Measurements from ENCODE around the gene NSMF.

The NSMF gene, protein sequence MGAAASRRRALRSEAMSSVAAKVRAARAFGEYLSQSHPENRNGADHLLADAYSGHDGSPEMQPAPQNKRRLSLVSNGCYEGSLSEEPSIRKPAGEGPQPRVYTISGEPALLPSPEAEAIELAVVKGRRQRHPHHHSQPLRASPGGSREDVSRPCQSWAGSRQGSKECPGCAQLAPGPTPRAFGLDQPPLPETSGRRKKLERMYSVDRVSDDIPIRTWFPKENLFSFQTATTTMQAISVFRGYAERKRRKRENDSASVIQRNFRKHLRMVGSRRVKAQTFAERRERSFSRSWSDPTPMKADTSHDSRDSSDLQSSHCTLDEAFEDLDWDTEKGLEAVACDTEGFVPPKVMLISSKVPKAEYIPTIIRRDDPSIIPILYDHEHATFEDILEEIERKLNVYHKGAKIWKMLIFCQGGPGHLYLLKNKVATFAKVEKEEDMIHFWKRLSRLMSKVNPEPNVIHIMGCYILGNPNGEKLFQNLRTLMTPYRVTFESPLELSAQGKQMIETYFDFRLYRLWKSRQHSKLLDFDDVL

DNA sequence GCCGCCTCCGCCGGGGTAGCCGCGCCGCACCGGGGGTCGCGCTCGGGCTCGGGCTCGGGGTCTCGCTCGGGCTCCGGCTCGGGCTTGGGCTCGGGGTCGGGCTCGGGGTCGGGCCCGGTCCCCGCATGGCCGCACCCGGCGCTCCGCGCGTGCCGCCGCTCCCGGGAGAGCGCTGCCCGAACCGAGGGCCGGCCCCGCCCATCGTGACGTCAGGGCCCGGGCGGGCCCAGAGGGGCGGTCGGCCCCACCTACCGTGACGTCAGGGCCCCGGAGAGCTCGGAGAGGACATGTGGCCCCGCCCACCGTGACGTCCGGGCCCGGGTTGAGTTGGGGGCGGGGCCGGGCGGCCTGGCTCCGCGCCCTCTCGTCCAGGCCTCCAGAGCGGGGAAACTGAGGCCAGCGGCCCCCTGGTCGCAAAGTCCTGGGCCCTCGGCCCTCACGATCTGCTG is at the start of gene NSMF:
TSS of gene NSMF (minus strand) at position 183 of the 449 bp plus-strand sequence. CDS start 232 bp downstream, outside the sequence.
- DNase-seq = peak; percentile 93 to 97

DNA sequence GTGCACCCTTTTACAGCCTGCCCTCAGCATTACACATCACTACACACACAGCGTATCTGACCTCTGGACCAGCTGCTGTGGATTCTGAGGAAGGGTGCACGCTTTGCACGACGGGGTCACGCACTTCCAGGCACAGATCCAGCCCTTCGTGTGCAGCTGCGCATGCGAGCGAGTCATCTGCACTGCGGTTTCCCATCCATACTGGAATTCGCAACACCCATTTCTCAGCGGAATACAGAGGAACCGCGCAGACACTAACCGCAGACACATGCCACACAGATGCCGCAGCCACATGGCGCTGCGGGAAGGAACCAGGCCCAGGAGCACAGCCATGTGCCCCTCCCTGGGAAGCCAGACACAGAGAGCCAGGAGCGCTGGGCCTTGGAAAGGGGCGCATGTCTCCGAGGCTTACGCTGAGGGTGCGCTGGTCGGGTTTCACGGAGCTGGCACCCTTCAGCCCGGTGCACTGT is 47.6 kb upstream of the NSMF start:
- no peak for DNase-seq

DNA sequence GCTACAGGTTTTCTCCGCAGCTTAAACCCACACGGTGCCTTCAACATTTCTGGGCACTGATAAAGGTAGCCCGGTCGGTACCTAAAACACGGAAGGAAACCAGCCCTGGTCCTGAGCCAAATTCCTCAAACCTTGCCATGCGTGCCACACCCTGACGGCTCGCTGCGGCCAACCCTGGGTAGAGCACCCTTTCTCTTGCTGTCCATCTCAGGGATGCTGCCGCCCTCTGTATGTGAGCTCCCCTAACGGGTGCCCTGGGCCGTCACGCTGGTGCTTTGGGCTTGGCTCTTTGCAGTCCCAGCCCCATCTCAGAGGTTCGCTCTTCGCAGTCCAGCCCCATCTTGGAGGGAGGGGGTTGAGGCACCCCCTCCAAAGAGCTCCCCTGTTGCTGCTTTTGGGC is 47.1 kb upstream of the NSMF start:
- no peak for DNase-seq

- no peak for DNase-seq
These were observed 46.4 kb upstream of the NSMF start for GRCh38 chr9:137505421-137506140.

DNA sequence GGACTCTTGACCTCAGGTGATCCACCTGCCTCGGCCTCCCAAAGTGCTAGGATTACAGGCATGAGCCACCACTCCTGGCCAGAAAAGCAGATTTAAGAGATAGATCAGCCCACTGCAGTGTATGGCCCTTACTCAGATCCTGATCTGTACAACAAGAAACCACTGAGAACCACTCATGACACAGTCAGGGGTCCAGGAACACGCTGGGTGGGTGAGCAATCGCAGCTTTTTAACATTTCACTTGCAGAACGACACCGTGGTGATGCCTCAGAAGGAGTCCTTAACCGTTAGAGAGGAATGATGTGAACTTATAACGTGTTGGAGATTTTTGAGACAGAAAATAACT is 45.3 kb upstream of the NSMF start:
- DNase-seq = no peak

GRCh38 chr9:137502008-137502911 is 43.1 kb upstream of the NSMF start:
- DNase-seq = no peak

GRCh38 chr9:137501457-137501856 is 42.3 kb upstream of the NSMF start:
- no peak for DNase-seq

- no peak for DNase-seq
These were observed 41.7 kb upstream of the NSMF start for GRCh38 chr9:137500666-137501397.

GRCh38 chr9:137499858-137500661 is 40.9 kb upstream of the NSMF start:
- DNase-seq = no peak

DNA sequence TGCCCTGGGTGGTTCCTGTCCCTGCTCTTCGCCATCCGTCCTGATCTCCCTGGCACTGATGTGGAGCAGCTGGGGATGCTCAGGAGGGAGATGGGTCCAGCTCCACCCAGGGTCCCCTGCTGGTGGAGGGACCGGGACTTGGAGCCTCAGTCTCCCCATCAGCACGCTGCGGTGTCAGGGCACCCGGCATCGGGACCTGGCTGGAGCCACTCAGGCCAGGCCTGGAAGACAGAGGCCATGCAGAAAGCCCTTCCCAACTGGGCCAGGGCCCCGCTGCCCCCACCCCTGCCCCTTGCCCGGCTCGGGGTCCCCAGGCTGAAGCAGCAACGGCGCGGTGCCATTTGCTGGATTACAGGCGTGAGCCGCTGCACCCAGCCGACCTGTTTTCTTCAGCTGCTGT is 40.3 kb upstream of the NSMF start:
- no peak for DNase-seq

DNA sequence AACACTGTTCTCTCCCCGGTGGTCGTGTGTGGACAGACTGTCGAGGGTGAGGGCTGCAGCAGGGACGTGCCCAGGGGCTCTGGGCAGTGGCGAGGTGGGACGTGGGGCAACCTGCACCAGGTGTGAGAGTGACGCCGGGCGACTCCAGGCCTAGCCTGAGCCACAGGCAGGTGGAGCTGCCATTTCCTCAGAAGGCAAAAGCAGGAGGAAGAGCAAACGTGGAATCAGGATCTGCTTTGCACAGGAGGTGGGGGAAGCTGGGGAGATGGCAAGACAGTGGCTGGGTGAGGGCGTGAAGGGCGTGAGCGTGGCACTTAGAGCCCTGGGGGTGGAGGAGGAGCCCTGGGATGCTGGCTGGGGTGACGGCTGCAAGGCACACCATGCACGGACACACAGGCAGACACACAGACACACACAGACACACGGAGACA is 39.6 kb upstream of the NSMF start:
- DNase-seq = no peak

GRCh38 chr9:137497921-137498719 is 39.0 kb upstream of the NSMF start:
- no peak for DNase-seq

DNA sequence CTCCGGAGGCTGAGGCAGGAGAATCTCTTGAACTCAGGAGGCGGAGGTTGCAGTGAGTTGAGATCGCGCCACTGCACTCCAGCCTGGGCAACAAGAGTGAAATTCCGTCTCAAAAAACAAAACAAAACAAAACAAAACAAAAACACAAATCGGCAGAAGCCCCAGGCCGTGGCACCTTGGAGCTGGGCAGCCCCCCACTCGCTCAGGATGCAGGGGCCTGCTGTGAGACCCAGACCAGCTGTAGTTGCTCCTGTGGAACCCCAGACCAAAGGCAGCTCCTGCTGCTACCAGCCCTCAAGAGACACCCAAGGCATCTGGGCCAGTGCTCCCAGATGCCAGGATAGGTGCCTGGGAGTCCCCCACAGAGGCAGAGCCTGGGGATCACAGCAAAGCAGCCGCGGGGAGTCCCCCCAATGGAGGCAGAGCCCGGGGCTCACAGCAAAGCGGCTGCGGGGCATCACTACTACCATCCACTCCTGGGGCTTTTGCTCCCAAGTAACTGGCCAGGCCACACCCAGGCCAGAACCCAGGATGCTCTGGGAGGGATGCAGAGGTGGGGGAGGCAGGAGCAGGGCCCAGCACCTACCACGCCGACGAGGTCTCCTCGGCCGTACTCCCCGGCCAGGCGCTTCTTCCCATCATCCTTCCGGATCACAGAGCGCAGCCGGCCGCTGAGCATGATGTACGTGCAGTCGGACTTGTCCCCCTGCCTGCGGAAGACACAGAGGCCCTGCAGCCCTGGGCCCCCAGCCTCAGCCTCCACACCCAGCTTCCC is 37.7 kb upstream of the NSMF start:
- DNase-seq = no peak

GRCh38 chr9:137494550-137495351 is 35.6 kb upstream of the NSMF start:
- no peak for DNase-seq

DNA sequence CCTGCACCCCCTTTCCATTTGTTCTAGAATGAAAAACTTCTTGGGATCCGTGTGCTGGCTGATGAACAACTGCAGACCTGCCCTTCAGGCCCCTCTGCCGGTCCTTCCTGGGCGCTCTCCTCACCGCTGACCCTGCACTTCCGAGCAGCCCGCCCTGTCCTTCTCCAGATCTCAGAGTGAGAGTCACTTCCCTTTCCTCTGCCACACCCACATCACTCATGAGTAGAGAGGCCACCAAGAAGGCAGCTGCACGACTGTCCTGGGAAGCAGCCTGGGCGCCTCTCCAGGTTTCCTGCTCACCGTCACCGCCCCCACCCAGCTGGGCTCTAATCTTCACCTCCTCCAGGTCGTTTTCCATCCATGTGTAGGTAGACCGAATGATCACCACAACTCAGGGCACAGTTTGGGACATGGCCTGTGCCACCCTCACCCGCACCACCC is 35.0 kb upstream of the NSMF start:
- no peak for DNase-seq

- DNase-seq = no peak
These were observed 34.4 kb upstream of the NSMF start for GRCh38 chr9:137493364-137494103.

- DNase-seq = no peak
These were observed 33.6 kb upstream of the NSMF start for GRCh38 chr9:137492464-137493363.

Measured in activated CD4-positive, alpha-beta T cell treated with anti-CD3 and anti-CD28 coated beads for 4 hours (primary cell).